Suppressor macrophage treated with lipopolysaccharide for 1 hour (primary cell): ENCODE measurements around the gene SCYGR5.
"Not testable (repeated sequence)": the region's sequence is repeated elsewhere in the genome, so short reads cannot be mapped to it uniquely, and the experiment has no call there.

Experiments
- DNase-seq, 3 donors: peaks; one replicate each; pipeline ENCODE4 v3.0.0-alpha.2; 2020 to 2022

SCYGR5 gene, protein sequence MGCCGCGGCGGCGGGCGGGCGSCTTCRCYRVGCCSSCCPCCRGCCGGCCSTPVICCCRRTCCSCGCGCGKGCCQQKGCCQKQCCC

GRCh38 chr2:227666631-227667170, at the start of gene SCYGR5:
SCYGR5 (plus strand) TSS chr2:227666804; CDS start chr2:227666804, 0 bp downstream.
- DNase-seq, result not testable (repeated sequence)

GRCh38 chr2:227617316-227618230, 49.0 kb upstream of the SCYGR5 start, which contains the start of gene SCYGR4:
SCYGR4 (plus strand) TSS chr2:227617498; CDS start chr2:227617498, 0 bp downstream.
- no peak for DNase-seq

DNA sequence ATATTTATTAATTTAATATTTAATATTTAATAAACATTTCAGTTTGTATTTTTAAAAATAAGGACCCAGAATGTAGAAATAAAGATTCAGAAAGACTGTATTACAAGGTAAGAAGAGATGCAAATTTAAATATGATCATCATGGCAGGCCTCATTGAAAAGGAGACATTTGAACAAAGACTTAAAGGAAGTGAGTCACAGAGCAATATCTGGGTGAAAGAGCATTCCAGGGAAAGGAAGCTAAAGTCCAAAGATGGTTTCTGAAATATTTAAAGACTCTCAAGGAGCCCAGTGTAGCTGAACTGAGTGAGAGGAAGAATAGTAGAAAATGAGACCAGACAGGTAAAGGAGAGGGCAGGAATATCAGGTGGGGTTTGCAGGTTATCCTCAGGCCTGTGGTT, 43.4 kb upstream of the SCYGR5 start:
- peak; percentile 18 to 53 (median 22) for DNase-seq

GRCh38 chr2:227625420-227625819, 41.2 kb upstream of the SCYGR5 start:
- no peak for DNase-seq

DNA sequence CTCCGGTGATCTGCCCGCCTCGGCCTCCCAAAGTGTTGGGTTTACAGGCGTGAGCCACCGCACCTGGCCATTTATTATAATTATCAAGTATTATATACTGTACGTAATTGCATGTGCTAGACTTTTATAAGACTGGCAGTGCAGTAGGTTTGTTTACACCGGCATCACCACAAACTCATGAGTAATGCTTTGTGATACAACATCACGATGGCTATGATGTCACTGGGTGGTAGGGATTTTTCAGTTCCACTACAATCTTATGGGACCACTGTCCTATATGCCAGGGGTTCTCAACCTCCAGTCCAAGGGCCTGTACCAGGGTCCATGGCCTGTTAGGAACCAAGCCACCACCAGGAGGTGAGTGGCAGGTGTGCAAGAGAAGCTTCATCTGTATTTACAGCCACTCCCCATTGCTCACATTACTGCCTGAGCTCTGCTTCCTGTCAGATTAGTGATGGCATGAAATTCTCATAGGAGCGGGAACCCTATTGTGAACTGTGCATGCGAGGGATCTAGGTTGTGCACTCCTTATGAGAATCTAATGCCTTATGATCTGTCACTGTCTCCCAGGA, 39.9 kb upstream of the SCYGR5 start:
- DNase-seq, result peak; percentile 7 to 45 (median 20)

- DNase-seq, result peak; percentile 36 to 59 (median 38)
Measured at GRCh38 chr2:227627769-227628168, 38.8 kb upstream of the SCYGR5 start.

DNA sequence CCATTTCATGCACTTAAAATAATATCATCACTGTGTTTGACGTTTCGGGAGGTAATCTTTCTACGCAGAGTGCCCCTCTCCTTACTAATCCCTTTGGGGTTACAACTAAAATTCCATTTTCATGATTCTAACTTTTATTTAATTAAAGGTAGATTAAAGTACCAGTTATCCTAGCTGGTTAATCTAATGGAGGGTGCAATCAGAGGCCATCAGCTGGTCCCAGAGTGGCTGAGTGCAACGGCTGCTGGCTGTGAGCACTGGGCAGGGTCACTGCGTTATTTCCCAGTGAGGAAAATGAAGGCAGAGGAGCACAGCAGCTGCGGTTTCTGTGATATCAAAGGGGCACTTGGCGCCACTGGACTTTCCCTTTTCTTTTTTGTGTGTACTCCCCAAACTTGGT, 37.2 kb upstream of the SCYGR5 start:
- no peak for DNase-seq

GRCh38 chr2:227630322-227630721, 36.3 kb upstream of the SCYGR5 start:
- no peak for DNase-seq

- no peak for DNase-seq
Measured at GRCh38 chr2:227632827-227633226, 33.8 kb upstream of the SCYGR5 start.

DNA sequence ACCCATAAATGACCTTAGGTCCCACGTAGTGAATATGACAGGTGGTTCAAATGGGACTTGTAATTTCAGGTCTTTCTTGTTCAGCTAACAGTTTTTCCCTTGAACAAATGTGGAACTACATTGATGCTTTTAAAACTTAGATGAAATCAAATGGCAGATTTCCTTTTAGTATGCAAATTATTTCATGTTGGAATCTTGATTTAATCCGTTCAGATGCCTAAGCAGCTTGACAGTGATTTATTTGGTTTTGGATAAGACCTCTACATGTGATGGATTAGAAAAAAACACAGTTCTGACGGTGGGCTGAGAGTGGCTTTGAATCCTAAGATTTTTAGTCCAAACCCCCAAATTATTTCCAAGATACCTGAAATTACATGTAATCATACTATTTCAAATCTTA, 32.4 kb upstream of the SCYGR5 start:
- no peak for DNase-seq

- no peak for DNase-seq
Measured at GRCh38 chr2:227642656-227643055, 23.9 kb upstream of the SCYGR5 start.

DNA sequence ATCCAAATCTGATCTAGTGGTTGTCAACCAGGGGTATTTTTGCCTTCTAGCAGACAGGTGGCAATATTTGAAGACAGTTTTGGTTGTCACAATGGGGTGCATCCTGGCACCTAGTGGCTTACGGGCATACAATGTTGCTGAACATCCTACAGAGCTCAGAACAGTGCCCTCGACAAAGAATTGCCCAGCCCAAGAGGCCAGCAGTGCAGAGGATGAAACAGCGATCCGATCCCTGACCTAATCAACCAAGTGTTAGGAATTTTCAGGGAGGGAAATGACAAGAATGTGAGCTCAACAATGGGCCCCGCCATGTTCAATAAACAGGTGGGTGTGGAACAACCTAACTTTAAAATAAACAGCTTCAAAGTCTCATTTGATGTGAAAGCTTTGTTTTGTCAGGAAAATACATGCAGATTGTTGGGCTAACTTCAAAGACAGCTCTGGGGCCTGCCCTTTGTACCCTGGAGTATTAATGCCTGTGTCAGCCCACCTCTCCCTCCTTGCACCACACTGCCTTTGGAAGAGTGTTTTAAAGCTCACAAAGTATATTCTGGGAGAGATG, 22.5 kb upstream of the SCYGR5 start:
- DNase-seq, result no peak

- DNase-seq, result peak; percentile 32 to 76 (median 50)
Measured at GRCh38 chr2:227653419-227653818, 13.2 kb upstream of the SCYGR5 start.

DNA sequence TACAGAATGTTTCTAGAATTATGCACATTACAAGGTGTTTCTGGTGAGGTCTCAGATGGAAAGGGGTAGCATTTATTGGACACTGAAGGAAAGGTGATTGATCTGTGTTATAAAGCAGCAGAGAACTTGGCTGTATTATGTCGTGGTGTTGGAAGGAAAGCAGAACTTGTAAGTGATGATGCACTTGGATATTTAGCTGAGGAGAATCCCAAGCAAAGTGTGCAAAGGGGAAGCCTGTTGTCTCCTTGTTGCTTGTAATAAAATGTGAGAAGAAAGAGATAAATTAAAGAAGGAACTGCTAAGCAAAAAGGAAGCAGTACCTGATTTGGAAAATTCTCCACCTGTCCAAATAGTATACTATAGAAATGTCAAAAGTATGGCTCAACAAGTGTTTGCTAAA, 12.2 kb upstream of the SCYGR5 start:
- peak; percentile 22 to 60 (median 41) for DNase-seq

DNA sequence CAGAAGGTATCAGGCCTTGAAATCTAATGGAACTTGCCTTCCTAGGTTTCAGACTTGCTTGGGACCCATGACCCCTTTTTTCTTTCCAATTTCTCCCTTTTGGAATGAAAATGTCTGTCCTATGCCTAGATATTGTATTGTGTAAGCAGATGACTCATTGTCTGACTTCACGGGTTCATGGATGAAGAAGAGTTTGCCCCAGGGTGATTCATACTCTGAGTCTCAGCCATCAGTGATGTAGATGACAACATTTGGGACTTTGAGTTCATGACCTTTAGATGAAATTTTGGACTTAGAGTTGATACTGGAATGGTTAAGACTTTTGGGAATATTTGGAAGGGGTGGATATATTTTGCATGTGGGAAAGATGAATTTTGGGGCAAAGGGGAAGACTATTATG, 11.2 kb upstream of the SCYGR5 start:
- peak; percentile 82 to 96 (median 95) for DNase-seq

- DNase-seq, result peak; percentile 34 to 63 (median 51)
Measured at GRCh38 chr2:227657199-227657845, 9.3 kb upstream of the SCYGR5 start.

- no peak for DNase-seq
Measured at GRCh38 chr2:227661025-227661649, 5.5 kb upstream of the SCYGR5 start.

DNA sequence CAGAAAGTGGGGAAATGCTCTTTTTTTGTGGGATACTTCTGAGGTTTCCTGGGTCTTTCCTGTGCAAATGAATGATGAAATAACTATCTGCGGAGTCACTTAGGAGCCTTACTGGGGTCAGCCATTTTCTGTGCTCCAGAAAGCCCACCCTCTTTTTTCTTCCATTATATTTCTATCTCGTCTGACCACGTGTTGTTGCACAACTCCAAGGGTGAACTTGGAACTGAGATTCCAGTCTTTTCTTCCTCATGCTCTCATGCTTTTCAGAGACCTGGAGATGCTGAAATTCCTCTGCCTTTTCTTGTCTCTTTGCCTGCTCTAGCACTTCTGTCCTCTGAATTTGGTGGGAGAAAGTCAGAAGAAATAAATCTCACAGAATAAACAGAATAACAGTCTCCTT, 4.8 kb upstream of the SCYGR5 start:
- no peak for DNase-seq

- DNase-seq, result no peak
Measured at GRCh38 chr2:227665189-227665940, 1.2 kb upstream of the SCYGR5 start.

GRCh38 chr2:227671170-227671905, 4.7 kb downstream of the SCYGR5 start:
- no peak for DNase-seq

DNA sequence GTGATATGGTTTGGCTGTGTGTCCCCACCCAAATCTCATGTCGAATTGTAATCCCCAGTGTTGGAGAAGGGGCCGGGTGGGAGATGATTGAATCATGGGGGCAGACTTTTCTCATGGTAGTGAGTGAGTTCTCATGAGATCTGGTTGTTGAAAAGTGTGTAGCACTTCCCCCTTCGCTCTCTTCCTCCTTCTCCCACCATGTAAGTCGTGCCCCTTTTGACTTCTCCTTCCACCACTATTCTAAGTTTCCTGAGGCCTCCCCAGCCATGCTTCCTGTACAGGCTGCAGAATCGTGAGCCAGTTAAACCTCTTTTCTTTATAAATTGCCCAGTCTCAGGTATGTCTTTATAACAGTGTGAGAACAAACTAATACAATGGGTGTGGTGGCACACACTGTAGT, 7.0 kb downstream of the SCYGR5 start:
- DNase-seq, result peak in 1 of 3 donors; percentile 10
